Fibroblast of mammary gland (primary cell): ENCODE measurements around the gene KLK1.
A peak's percentile ranks its signal among the peaks of the same experiment; 100 is the strongest.

Experiments
- DNase-seq: peaks from one replicate; pipeline ENCODE4 v3.0.0-alpha.2; 2010; ENCODE audit warnings: low read depth
- H3K4me3 ChIP-seq: 2 replicates; pipeline ENCODE4 v1.5.1; 2011; ENCODE audit warnings: low read depth, mild to moderate bottlenecking, low read length, moderate library complexity; ENCODE audit not compliant: control insufficient read depth
- CTCF ChIP-seq: conservative IDR thresholded peaks from 2 replicates; pipeline ENCODE4 v1.5.1; 2011; ENCODE audit warnings: low read depth, low read length, inconsistent platforms; ENCODE audit not compliant: control insufficient read depth, insufficient read depth

Gene KLK1

GRCh38 chr19:50836543-50837195 lies 13.1 kb upstream of the KLK1 start:
- no peak overlapping the region for H3K4me3 ChIP-seq
- TF ChIP-seq CTCF = no peak
- no peak for DNase-seq

- TF ChIP-seq CTCF = no peak
- peak; percentile 37 for DNase-seq
- peak overlapping the region; percentile 48 for H3K4me3 ChIP-seq
Observed at GRCh38 chr19:50835785-50836542, 12.4 kb upstream of the KLK1 start.

- no peak for TF ChIP-seq CTCF
- peak overlapping the region; percentile 48 for H3K4me3 ChIP-seq
- no peak for DNase-seq
Observed at GRCh38 chr19:50835103-50835784, 11.7 kb upstream of the KLK1 start.

- TF ChIP-seq CTCF = no peak
- no peak overlapping the region for H3K4me3 ChIP-seq
- no peak for DNase-seq
Observed at GRCh38 chr19:50833802-50834167, 10.2 kb upstream of the KLK1 start.

GRCh38 chr19:50833117-50833801 lies 9.7 kb upstream of the KLK1 start, which contains the start of gene KLK15:
KLK15 (minus strand) TSS chr19:50833574; CDS start chr19:50831492, 2,082 bp downstream.
- no peak for TF ChIP-seq CTCF
- H3K4me3 ChIP-seq = no peak within 1 kb of the TSS
- DNase-seq = no peak

- no peak overlapping the region for H3K4me3 ChIP-seq
- TF ChIP-seq CTCF = no peak
- DNase-seq = no peak
Observed at GRCh38 chr19:50832666-50833065, 9.1 kb upstream of the KLK1 start.
